Smooth muscle cell of the coronary artery (primary cell): ENCODE data around the gene IL2RG. TPM values are rescaled to one million over a fixed set of nuclear protein-coding genes. Genes with fewer than 3 reads are reported as not detected.

Experiments used
- total RNA-seq: library from RNA; depleted of rRNA; stranded (reverse); fragments of >200 nt; gene quantifications from 2 replicates; pipeline ENCODE4 v1.2.3, GENCODE V29; 2014; ENCODE audit warnings: low replicate concordance

IL2RG gene
- total RNA-seq: not detected in 2 replicates

GRCh38 chrX:71111141-71111843 lies at the start of gene IL2RG:
IL2RG (minus strand) TSS chrX:71111577; CDS start chrX:71111539, 38 bp downstream.

GRCh38 chrX:71144651-71145050 lies 33.3 kb upstream of the IL2RG start, which contains the start of gene NLGN3:
NLGN3 (plus strand) TSS chrX:71144841; CDS start chrX:71147750, 2,909 bp downstream.

GRCh38 chrX:71118032-71118984 lies 6.9 kb upstream of the IL2RG start, which contains the start of gene MED12:
MED12 (plus strand) TSS chrX:71118596; CDS start chrX:71118755, 159 bp downstream.

GRCh38 chrX:71106427-71106826 lies 5.0 kb downstream of the IL2RG start, which contains the start of gene CXorf65:
CXorf65 (minus strand) TSS chrX:71106740; CDS start chrX:71106556, 184 bp downstream.

GRCh38 chrX:71095555-71095980 lies 15.8 kb downstream of the IL2RG start, which contains the start of gene FOXO4:
FOXO4 (plus strand) TSS chrX:71095851; CDS start chrX:71096529, 678 bp downstream.

GRCh38 chrX:71068044-71068918 lies 43.1 kb downstream of the IL2RG start, which contains the start of gene SNX12:
SNX12 (minus strand) TSS chrX:71068334; CDS start chrX:71068306, 28 bp downstream.

Other genes starting within 250 kb of the IL2RG start
- not detected in 2 replicates for gene TEX11, start 202.9 kb downstream of the IL2RG start, total RNA-seq
- not detected in 2 replicates for gene SLC7A3, start 180.5 kb downstream of the IL2RG start, total RNA-seq
- gene SNX12, start 43.2 kb downstream of the IL2RG start, total RNA-seq: 71.0 and 72.2 TPM in 2 replicates
- 4.4 and 4.6 TPM in 2 replicates for gene FOXO4, start 15.7 kb downstream of the IL2RG start, total RNA-seq
- gene CXorf65, start 4.8 kb downstream of the IL2RG start, total RNA-seq: not detected in 2 replicates
- gene MED12, start 7.0 kb upstream of the IL2RG start, total RNA-seq: 23.3 and 25.5 TPM in 2 replicates
- gene NLGN3, start 33.3 kb upstream of the IL2RG start, total RNA-seq: 0.08 and 0.35 TPM in 2 replicates
- gene GJB1, start 111.6 kb upstream of the IL2RG start, total RNA-seq: not detected in 2 replicates
- 5.1 and 10.4 TPM in 2 replicates for gene ZMYM3, start 142.6 kb upstream of the IL2RG start, total RNA-seq
- gene NONO, start 172.1 kb upstream of the IL2RG start, total RNA-seq: 307 and 438 TPM in 2 replicates
- gene ITGB1BP2, start 190.2 kb upstream of the IL2RG start, total RNA-seq: 0.70 and 6.6 TPM in 2 replicates